ENCODE data around the gene CNTN5.

Gene CNTN5

DNA sequence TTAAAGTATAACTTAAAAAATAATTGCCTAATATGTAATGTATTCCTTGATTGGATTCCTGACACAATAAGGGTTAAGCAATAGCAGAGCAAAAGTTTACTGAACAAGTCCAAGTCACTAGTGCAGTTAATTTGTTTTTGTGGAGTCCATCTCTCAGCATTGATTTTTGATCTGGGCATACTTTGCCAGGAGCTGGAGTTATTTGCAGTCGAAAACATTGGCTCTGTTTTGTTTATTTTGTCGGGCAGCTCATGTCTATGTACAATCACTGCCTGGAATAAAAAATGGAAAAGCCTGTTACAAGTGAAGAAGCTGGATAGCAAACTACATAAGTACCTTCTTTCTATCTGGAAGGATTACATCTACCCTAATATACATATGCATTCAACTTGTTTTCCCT is 625.2 kb downstream of the CNTN5 start:
- DNase-seq: no peak

DNA sequence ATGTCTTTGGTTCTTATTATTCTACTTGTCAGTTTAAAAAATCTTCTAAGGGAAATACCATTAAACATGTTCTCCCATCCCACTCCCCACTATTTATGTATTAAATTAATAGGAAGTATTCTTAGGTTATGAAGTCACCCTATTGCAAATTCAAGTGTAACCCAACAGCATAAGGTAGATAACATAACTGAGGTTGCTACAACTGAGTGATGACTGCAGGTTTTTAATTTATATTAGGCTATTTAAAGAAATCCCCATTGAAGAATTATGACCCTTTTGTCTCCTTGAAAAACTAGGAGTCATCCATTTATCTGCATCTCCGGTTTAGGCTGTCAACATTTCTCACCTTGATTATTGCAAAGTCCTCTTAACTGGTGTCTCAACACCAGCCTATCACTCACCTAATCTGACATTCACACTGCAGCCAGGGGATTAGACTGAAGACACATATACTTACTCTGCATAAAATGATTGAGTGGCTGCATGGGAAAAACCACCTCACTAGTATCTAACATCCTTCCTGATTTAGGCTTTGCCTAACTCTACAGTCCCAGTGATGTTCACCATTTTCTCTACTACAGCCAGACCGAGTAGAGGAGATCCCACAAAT is 649.4 kb downstream of the CNTN5 start:
- no peak for DNase-seq

DNA sequence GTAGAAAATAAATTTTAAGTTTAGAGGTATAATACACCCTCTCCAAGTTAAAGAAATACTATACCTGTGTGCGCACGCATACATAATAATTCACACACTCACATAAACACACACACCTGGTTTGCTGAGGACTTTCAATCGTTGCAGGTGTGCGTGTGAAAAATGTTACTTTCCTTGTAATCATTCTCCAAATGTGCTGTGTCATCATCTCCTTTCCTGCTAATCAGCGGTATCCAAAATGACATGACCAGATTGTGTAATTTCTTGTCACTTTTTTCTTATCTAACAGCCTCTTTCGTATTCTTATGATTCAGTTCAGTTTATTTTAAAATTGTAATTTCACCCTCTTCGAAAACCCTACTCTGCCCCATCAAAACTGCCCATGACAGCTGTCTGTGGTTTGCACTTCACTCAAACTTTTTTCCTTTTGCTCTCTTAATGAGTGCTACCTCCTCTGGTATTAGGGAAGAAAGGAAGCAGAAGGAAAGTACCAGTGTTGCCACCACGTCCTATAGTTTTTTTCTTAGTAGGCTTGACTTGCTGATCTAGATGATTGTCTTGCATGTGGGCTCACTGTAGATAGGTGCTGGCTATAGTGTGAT is 651.2 kb downstream of the CNTN5 start:
- DNase-seq: no peak

DNA sequence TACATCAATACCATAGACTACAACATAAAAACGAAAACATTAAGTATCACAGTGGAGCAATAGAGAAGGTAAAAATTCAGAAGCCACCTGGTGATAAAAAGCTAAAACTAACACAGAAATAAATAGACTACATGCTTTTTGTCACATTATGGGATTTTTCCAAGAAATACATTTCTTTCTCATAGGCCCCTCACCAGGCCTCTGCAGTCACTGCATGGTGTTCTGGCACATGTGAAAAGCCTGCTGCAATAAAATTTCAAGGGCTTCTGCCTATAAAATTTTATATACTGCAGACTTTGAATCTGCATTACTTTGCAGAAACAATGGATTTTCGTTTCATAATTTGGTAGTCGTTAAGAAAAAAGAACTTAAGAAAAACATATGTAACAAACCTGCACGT is 655.5 kb downstream of the CNTN5 start:
- no peak for DNase-seq

DNA sequence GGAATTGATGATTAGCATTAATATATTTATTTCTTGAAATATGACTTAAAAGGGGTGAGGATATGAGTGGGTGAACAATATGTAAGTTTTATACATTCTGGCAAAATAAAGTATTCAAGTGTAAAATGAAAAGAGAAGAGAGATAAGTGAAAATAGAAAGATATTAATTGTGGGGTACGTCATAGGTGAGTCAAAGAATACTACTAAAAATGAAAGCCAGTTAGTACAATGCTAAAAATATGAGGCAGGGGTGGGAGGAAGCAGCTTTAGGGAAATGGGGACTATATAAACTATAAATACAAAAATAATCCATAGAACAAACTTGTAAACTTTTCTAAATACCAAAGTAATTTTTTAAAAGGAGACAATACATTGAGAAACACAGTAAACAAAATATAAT is 661.4 kb downstream of the CNTN5 start:
- DNase-seq: no peak

DNA sequence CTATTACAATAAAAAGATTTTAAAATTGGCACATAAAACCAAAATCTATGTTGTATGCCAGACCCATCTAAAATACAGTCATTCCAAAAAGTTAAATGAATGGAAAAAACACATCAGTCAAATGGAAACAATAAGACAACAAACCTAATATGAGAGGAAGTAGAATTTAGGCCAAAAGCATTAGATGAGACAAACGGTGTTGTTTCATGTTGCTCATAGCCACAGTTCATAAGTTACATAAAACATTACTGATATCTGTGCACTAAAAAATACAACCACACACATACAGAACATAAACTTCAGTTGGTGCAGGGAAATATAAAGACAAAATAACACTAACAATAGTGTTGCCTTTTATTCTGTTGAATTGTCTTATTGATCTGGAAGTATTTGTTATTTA is 661.9 kb downstream of the CNTN5 start:
- DNase-seq: no peak

DNA sequence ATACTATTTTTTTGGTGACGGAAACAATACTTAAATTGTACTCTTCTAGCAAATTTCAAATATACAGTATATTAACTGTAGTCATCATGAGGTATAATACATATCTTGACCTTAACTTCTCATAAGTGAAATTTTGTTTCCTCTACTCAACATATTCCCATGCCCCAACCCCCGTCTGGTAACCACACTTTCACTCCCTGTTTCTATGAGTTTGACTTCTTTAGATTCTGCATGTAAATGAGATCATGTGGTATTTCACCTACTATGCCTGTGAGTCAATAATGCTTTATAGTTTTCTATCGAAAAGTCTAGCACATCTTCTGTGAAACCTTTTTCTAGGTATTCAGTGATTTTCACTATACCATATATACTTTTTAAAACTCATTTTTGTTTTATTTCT is 663.2 kb downstream of the CNTN5 start:
- DNase-seq: no peak

DNA sequence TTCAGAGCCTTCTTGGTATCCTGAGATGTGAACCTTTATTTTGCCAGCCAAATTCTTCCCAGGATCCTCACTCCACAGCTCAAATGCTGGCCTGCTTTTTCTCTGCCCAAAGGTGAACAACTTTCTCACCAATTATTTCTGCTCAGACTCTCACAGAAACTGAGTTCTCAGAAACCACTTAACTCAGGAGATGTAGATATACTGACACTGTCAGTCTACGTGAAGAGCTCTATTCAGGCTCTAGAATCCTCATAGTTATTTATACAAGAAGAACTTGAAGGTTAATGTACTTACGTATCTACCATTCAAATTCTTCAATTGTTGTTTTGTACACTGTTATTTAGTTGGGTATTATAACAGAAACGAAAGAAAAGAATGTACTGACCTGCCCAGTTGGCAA is 666.1 kb downstream of the CNTN5 start:
- DNase-seq: no peak

DNA sequence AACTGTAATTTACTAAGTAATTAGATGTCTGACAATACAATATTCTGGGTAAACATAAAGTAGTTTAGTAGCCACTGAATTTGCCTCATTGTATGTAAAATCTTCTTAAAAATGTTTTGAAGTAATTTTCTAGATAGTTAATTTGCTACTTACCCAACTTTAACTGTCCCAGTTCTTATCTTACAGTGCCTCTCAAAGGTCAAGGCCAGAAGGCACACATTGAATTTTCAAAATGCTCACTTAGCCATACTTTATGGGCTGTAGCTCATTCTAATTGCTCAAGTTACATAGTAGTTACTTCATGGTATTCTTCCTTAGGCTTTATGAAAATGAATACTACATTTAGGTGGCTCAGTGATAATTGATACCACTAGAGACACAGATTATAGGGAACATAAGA is 666.6 kb downstream of the CNTN5 start:
- DNase-seq: no peak

DNA sequence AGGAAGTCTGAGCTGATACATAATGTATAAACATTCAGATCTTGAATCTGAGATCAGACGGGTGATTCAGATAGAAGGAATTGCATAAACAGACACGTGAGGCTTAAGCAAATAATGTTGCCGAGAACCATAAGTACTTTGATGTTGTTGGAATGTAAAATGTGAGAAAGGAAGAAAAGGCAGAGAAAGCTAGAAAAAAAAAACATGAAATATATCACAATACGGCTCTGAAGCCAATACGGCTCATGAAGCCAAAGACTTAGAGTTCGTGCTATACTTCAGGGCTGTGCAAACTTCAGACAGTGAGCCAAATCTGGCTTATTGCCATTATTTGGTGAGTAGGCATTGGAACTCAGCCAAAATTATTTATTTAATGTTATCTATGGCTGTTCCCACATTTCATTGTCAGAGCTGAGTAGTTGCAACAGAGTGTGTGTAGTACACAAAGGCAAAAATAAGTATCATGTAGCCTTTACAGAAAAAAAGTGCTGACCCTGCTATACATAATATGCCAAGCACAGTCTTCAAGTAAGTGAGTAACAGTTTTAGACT is 673.3 kb downstream of the CNTN5 start:
- no peak for DNase-seq

DNA sequence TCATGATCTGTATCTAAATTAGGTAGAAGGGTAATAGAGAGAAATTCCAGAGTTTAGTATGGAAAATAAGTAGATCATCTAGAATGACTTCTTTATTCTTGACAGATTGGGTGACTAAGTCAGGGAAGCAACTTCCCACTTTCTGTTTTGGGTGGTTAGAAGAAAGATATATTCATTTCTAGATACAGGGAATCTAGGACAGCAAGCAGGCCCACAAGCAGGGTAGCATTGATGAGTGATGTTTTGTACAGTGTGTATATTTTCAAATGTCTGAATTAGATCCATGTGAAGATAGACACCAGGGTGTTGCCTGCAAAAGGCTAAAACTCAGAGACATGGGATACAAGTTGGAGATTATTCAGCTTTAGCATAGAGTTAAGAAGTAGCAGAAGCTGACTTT is 674.4 kb downstream of the CNTN5 start:
- no peak for DNase-seq

DNA sequence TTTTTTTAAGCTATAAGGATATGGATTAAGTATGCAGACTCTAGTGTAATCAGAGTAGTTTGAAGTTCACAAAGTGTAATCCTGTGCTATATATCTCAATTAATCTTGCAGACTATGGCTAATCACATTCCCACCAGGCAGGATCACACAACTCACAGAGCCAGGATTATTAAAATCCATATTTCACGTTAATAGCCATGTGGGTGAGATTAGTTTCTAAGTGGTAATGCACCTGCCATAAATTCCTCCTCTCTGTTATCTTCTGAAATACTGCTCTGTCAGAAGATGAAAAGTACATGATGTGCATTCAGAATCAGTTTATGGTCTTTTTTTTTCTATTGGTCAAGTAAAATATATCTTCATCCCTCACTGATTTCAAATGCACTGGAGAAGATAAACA is 686.1 kb downstream of the CNTN5 start:
- no peak for DNase-seq

DNA sequence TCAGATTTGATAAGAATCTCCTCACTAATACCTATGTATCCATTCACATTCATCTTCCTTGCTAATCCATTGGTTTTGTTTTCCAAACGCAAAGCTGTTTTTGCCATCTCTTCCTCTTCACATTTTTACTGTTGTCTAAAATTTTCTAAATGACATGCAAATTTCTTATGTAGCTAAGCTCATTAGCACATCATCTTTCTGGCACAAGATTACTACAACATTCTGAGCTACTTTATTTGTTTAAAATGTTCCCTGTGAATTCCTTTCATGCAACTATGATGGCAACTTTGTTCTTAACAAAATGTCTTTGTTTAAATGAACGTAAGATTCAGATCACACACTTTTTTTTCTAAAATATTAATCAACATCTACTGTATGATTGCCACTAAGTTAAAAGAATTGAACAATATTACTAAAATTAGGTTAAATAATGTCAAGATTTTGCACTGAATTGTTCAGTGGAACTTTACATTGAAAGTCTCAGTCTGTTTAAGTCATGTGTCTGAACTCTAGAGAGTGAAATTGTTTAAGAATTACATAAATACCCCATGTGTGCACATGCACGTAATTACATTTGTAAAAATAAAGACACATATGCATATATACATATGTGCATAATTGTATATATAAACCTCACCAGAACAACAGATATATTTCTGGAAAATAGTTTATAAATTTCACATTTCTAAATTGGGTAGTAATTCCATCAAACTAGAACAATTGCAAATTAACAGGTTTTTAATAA is 688.4 kb downstream of the CNTN5 start:
- DNase-seq: no peak

DNA sequence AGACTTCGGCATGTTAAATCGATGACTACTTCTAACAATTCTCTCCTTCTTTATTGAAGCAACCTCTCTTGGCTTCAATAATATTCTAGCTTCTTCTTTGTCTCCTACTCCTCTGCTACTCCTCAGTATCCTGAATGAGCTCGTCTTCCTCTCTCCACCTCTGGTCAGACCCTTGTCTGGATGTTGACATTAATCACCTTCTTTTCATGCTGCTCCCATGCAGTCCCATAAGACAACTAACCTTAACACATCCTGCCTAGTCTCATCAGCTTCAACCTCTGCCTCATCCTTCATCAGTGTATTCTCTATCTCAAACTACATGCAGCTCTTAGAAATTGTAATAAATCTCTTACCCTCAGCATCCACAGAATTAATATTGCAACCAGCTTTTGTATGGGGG is 695.6 kb downstream of the CNTN5 start:
- no peak for DNase-seq

DNA sequence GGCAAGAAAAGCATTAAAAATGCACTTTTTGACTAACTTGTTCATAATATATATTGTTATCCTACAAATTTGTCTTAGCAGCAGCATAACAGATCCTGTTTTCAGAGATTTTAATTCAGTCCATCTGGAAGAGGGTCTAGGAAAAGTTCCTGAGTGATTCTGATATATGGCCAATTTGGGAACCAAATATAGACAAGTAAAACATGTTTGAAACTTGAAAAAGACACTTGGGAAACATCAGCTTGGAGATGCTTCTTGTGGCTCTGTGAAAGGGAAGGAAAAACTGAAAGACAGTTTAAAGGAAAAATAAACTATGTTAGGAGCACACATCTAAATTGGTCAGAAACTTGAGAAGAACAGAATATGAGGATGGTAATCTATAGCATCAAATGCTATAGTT is 697.5 kb downstream of the CNTN5 start:
- no peak for DNase-seq

DNA sequence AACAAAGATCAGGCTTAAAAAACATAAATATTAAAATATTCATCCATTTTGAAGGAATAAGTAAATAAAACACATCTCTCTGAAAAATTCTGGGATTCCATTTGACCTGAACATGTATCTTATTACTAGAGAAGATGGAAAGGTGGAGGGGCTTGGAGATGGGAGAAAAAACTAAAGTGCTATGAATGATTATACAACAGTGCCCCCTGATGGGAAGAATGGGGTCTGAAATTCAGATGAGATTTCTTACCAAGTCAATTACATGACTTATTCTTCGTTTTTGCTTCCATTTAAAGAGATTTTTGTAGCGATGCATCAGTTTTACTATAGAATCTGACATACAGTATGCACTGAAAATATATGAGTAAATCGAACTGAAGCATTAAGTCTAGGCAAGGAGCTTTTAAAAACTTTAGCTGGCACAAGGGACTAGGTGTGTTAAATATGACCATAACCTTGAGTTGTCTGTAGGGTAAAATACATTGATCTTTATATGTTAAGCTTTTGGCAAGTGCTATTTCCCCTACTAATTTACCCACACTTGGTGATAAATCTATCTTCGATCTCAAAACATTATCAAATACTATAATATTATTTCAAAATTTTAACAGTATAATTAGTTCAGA is 718.8 kb downstream of the CNTN5 start:
- no peak for DNase-seq

DNA sequence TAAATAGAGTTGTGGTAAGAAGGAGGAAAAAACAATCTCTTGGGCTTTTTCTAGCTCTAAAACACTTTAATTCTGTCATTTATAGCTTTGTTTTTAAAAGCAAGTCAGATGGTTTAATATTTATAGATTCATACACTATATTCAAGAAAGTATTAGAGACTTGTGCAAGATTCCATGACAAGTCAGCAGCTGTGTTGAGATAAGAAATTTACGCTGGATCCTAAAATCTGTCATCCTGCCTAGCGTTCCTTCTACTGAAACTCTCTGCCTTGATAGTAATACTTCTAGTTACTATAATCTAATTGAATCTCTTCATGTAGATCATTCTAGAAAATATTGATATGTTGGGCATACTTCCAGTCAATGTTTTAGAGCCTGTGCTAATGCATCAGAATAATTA is 721.8 kb downstream of the CNTN5 start:
- DNase-seq: no peak

DNA sequence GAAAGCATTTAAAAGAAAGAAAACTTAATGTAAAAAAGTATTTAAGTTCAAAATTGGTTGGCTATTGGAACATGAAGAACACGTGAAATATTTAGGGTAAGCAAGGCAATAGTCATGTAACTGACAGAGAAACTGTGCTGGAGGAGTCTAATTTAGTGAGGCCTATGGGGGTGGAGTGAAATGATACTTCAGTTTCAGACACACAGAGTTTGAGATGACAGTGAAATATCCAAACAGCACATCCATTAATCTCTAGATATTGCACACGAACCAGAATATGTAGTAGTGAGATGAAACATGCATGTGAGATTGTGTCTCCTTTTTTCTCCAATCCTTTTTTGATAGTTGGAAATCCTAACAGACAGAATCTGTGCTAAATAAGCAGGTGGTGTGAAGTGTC is 739.0 kb downstream of the CNTN5 start:
- DNase-seq: no peak

DNA sequence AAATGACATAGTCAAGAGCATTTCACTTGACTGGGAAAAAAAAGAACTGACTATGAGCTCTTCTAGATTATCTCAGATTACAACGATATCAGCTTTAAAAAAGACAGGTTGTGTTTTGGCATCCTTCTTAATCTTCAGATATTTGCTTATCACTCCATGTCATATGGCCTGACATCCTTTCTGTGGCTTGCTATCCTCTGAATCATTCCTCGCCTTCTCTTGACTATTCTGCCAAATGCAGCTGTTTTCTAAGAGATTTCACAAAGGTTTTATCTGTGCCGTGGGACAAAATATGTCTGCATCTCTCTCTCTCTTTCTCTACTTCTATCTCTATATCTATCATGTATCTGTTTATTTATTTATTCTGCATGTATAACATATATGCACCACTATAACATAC is 746.1 kb downstream of the CNTN5 start:
- no peak for DNase-seq

DNA sequence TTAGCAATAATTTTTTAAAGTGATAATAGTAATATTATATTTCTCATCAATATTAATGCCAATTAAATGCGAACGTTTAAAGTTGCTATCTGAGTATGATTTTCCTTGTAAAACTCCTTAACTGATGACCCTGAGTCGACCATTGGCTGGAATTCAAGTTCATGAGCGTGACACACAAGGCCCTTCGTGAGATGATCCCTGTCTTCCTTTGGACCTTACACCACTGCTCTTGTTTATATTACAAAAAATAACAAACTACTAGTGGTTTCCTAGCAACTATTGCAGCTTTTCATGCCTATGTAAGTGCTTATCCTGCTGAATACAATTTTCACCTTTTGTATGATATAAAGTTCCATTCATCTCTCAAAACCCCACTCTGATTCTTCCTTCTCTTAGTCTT is 752.9 kb downstream of the CNTN5 start:
- DNase-seq: no peak

DNA sequence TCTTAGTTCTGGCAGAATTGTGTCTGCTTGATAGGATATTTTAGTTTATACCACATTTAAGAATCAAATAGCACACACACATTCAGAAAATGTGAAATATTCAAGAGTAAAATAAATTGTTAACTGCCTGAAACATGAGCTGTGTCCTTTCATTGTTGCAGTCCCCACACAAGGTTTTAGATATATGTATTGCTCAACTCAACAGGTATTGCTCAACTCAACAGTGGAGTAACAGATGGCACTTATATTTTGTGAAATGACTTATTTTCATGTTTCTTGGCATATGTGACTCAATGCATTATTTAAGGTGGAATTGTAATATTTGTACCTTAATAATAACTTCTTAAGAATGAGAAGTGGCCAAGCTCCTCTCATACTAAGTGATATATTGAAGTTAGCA is 760.3 kb downstream of the CNTN5 start:
- DNase-seq: no peak

DNA sequence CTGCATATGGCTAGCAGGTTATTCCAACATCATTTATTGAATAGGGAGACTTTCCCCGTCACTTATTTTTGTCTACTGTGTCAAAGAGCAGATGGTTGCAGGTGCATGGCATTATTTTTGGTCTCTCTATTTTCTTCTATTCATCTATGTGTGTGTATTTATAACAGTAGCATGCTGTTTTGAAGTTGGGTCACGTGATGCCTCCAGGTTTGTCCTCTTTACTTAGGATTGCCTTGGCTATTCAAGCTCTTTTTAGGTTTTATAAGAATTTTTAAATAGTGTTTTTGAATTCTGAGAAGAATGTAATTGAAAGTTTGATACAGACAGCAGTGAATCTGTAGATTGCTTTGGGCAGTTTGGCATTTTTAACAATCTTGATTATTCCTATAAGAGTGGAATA is 770.6 kb downstream of the CNTN5 start:
- DNase-seq: no peak

DNA sequence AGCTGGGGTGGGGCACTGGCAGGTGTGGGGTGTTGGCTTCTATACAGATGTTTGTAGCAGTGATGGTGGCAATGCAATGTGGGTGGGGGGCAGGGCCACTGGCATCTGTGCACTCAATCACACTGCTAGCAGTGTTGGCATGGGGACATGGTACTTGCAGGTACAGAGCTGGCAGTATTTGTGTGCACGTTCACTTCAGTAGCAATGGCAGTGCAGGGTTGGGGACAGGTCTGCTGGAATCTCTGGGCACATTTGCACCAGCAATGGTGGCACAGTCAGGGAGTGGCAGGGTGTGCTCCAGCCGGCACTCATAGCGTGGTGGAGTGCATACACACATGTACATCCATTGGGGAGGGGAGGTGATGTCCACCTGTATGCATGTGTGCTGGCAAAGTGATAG is 775.2 kb downstream of the CNTN5 start:
- DNase-seq: no peak

DNA sequence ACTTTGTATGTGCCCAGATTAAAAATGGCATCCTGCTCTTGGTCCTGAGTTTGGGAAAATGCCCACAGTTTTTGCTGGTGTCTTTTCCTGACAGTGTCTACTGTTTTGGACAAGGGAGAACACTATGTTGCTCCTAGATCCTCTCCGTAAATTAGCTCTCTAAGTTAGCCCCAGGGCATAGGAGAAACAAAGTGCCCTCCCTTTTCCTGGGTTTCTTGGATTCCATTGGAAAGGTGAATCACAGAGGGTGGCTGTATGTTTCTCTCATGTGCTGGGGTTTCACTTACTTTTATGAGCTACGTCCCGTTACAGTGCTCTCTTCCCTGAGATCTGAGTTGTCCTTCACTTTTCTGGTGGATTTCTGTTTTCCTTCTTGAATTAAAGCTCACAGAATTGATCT is 782.8 kb downstream of the CNTN5 start:
- no peak for DNase-seq
